Esophagus muscularis mucosa (tissue), 4 donors: ENCODE results near the gene TMC1. TPM values are rescaled to one million over a fixed set of nuclear protein-coding genes. Genes with fewer than 3 reads are reported as not detected.

Experiments
- DNase-seq: peaks from one replicate; pipeline ENCODE4 v3.0.0-alpha.2; 2017; ENCODE audit errors: extremely low spot score
- H3K27ac ChIP-seq, 4 donors: fragments of 200-600 bp; sonication (generic); replicated peaks in 1 of 4; 1 replicate in 3 of 4; 2 replicates in 1 of 4; pipeline ENCODE4 v1.5.1; 2016 to 2019; ENCODE audit warnings: mild to moderate bottlenecking in 1 of 4
- H3K27me3 ChIP-seq, 4 donors: fragments of 200-600 bp; sonication (generic); one replicate each; pipeline versions ENCODE4 v1.5.1 to v1.6.0; 2016 to 2019
- H3K36me3 ChIP-seq, 4 donors: fragments of 200-600 bp; sonication (generic); one replicate each; pipeline ENCODE4 v1.5.1; 2016 to 2019
- H3K4me1 ChIP-seq, 4 donors: fragments of 200-600 bp; sonication (generic); one replicate each; pipeline ENCODE4 v1.5.1; 2016 to 2019
- H3K4me3 ChIP-seq, 4 donors: fragments of 200-600 bp; sonication (generic); 1 replicate in 2 of 4; 2 replicates in 2 of 4; pipeline ENCODE4 v1.5.1; 2016 to 2019; ENCODE audit warnings: mild to moderate bottlenecking in 4 of 4, moderate library complexity in 1 of 4
- H3K9me3 ChIP-seq, 4 donors: fragments of 200-600 bp; sonication (generic); 1 replicate in 3 of 4; 2 replicates in 1 of 4; pipeline ENCODE4 v1.5.1; 2016 to 2019
- EP300 ChIP-seq: sonication (generic); formaldehyde crosslinking; IDR thresholded peaks from one replicate; pipeline ENCODE4 v1.6.1; 2017; ENCODE audit warnings: antibody characterized with exemption
- POLR2A ChIP-seq: fragments of 450-650 bp; IDR thresholded peaks from one replicate; pipeline ENCODE4 v1.6.1; 2017; ENCODE audit warnings: antibody characterized with exemption, moderate library complexity, mild to moderate bottlenecking, low read depth
- POLR2AphosphoS5 ChIP-seq, 2 donors: sonication (generic); formaldehyde crosslinking; IDR thresholded peaks; one replicate each; pipeline ENCODE4 v1.6.1; 2017; ENCODE audit warnings: antibody characterized with exemption in 2 of 2
- WGBS: methylation state at CpG from one replicate; pipeline ENCODE4 v1.1.5; 2018; 5-methylcytosine and 5-hydroxymethylcytosine counted together
- intact Hi-C: fragments of 100-400 bp; cut with DNase I; formaldehyde crosslinking; loops from one replicate; pipeline ENCODE4 v1.15.1; 2023
- total RNA-seq, 4 donors: library from RNA; depleted of rRNA; stranded (reverse); fragments of >200 nt; gene quantifications; one replicate each; pipeline versions ENCODE4 v1.1.0 to v1.2.1, GENCODE V29; 2016
- TF ChIP-seq, protein P1 (sequence below), 3 experiments: fragments of 200-600 bp in 2 of 3; fragments of 450-650 bp in 1 of 3; sonication (generic) in 2 of 3; IDR thresholded peaks; one replicate each; pipeline ENCODE4 v1.5.1; 2017 to 2019; ENCODE audit warnings: antibody characterized with exemption in 3 of 3, mild to moderate bottlenecking in 2 of 3, moderate library complexity in 1 of 3

TMC1 gene
- total RNA-seq, 4 donors from 2014 or later = not detected

DNA sequence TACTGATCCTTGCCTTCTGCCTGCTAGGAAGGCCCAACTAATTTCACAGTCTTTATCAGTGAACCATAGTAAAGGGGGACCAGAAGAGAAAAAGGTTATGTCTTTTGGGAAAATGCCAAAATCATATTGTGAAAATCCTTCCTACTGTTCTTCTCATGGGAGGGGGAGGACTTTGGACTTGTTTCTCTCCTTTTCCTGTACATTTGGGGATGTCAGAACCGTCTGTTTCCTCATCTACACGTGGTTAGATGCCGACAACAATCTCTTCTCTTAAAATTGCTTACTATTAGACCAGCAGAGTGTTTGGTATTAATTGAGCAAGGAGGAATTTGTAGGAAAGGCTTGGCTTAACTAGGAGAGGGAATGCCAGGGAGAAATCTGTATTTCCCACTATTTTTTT, 77.2 kb downstream of the TMC1 start:
- 71% methylated on average over 3 of the region's 3 CpGs for WGBS
- no peaks in the 10 kb centered on the region for H3K4me1 ChIP-seq
- no peaks in the 10 kb centered on the region for H3K36me3 ChIP-seq
- TF ChIP-seq EP300 = no peak
- TF ChIP-seq, protein P1, sequence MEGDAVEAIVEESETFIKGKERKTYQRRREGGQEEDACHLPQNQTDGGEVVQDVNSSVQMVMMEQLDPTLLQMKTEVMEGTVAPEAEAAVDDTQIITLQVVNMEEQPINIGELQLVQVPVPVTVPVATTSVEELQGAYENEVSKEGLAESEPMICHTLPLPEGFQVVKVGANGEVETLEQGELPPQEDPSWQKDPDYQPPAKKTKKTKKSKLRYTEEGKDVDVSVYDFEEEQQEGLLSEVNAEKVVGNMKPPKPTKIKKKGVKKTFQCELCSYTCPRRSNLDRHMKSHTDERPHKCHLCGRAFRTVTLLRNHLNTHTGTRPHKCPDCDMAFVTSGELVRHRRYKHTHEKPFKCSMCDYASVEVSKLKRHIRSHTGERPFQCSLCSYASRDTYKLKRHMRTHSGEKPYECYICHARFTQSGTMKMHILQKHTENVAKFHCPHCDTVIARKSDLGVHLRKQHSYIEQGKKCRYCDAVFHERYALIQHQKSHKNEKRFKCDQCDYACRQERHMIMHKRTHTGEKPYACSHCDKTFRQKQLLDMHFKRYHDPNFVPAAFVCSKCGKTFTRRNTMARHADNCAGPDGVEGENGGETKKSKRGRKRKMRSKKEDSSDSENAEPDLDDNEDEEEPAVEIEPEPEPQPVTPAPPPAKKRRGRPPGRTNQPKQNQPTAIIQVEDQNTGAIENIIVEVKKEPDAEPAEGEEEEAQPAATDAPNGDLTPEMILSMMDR (IDR thresholded peaks at IDR 0.05) = no peak
- no peak for TF ChIP-seq POLR2A
- TF ChIP-seq POLR2AphosphoS5 (IDR thresholded peaks at IDR 0.05) = no peak
- intact Hi-C loops = loop anchor here (2.0 to 10.0 kb wide), 2 partner anchors 216 to 312 kb away; no protein-coding TSS in a partner anchor
- no peak for DNase-seq
- no peak overlapping the region for H3K4me3 ChIP-seq
- no peaks in the 10 kb centered on the region for H3K9me3 ChIP-seq
- no peak overlapping the region for H3K27ac ChIP-seq
- H3K27me3 ChIP-seq = no peaks in the 10 kb centered on the region

DNA sequence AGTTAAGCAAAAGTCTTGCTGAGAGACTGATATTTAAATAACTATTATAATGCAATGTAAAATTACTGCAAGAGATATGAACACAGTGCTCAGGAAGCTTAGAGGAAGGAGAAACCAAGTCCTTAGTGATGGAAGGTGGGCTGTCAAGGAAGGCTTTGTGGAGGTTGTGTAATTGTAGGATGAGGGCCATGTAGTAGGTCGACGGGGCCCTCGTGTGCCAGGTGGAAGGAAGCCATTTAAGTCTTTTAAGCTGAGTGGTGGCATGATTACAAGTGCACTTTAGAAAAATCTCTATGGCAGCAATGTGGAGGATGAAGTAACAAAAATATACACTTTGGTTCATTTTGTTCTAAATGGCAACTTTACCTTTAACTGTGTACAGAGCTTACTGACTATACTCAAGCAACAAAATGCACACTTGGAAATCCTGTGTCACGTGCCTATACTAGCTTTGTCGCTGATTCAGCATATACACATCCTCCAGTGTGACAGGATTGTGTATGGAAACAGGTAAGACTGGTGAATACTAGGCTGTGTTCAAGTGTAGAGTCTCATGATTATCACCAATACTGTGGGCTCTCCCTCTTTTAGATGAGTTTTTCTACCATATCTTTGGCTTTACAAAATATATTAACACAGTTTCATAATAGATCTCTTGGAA, 78.6 kb downstream of the TMC1 start:
- 68% methylated on average over 5 of the region's 5 CpGs for WGBS
- no peak for TF ChIP-seq POLR2A
- no peak for TF ChIP-seq EP300
- no peak for TF ChIP-seq POLR2AphosphoS5 (IDR thresholded peaks at IDR 0.05)
- TF ChIP-seq, protein P1 (IDR thresholded peaks at IDR 0.05) = no peak
- intact Hi-C loops = loop anchor here (2.0 to 10.0 kb wide), 2 partner anchors 215 to 313 kb away; no protein-coding TSS in a partner anchor

DNA sequence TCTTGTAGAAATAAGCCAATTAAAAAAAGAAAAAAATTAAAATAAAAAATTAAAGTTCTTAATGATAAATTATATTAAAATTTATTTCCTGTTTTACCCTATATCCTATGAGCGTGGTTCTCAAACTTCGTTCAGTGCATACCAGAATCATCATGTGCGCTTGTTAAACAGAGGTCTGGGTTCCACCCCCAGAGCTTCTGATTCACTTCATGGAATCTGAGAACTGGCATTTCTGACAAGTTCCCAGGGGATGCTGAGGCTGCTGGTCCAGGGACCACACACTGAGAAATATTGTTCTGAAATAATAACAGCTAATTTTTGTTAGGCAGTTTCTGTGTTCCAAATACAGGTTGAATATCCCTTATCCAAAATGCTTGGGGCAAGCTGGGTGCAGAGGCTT, 79.3 kb downstream of the TMC1 start:
- no peaks in the 10 kb centered on the region for H3K36me3 ChIP-seq
- H3K4me1 ChIP-seq = no peaks in the 10 kb centered on the region
- no peak overlapping the region for H3K4me3 ChIP-seq
- H3K27ac ChIP-seq = no peak overlapping the region
- WGBS = 93% methylated on average over 3 of the region's 3 CpGs
- no peaks in the 10 kb centered on the region for H3K9me3 ChIP-seq
- H3K27me3 ChIP-seq = no peaks in the 10 kb centered on the region
- no peak for TF ChIP-seq POLR2A
- no peak for TF ChIP-seq EP300
- TF ChIP-seq POLR2AphosphoS5 (IDR thresholded peaks at IDR 0.05) = no peak
- TF ChIP-seq, protein P1 (IDR thresholded peaks at IDR 0.05) = no peak
- DNase-seq = no peak
- intact Hi-C loops = no loop called here

More for the DNA sequence above, 78.6 kb downstream of the TMC1 start:
- Histone ChIP-seq H3K9me3 (no peaks in the 10 kb centered on the region), H3K27ac (no peak overlapping the region), H3K4me1 (no peaks in the 10 kb centered on the region), H3K36me3 (no peaks in the 10 kb centered on the region), H3K4me3 (no peak overlapping the region), H3K27me3 (no peaks in the 10 kb centered on the region)
- no peak for DNase-seq

DNA sequence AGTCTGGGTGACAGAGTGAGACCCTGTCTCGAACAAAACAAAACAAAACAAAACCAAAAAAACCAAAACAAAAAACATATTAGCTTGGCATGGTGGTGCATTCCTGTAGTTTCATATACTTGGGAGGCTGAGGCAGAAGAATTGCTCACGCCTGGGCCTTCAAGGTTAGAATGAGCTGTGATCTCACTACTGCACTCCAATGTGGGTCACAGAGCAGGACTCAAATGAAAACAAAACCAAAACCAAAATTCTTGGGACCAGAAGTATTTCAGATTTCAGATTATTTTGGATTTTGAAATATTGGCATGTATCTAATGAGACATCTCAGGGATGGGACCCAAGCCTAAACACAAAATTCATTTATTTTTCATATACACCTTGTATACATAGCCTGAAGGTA, 80.2 kb downstream of the TMC1 start:
- no peaks in the 10 kb centered on the region for H3K36me3 ChIP-seq
- intact Hi-C loops = no loop called here
- no peaks in the 10 kb centered on the region for H3K9me3 ChIP-seq
- H3K27ac ChIP-seq = no peak overlapping the region
- WGBS = 62% methylated on average over 2 of the region's 2 CpGs
- no peaks in the 10 kb centered on the region for H3K27me3 ChIP-seq
- no peak overlapping the region for H3K4me3 ChIP-seq
- H3K4me1 ChIP-seq = no peaks in the 10 kb centered on the region
- no peak for DNase-seq
- TF ChIP-seq, protein P1 (IDR thresholded peaks at IDR 0.05) = no peak
- TF ChIP-seq EP300 (no peak), POLR2A (no peak), POLR2AphosphoS5 (IDR thresholded peaks at IDR 0.05) (no peak)

DNA sequence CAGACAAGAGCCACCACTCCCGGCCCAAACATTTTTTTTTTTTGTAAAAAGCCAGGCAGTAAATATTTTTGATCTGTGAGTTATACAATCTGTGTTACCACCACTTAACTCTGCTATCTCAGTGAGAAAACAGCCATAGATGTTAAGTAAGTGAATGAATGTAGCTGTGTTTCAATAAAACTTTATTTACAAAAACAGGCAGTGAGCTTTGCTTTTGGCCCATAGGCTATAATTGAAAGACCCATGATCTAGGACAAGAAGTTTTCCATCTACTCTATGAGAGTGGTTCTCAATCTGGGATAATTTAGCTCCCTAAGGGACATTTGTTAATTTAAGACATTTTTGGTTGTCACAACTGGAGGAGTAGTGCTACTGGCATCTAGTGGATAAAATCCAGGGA, 91.0 kb downstream of the TMC1 start:
- no peak for DNase-seq
- no peak for TF ChIP-seq POLR2A
- TF ChIP-seq POLR2AphosphoS5 (IDR thresholded peaks at IDR 0.05) = no peak
- TF ChIP-seq EP300 = no peak
- TF ChIP-seq, protein P1 (IDR thresholded peaks at IDR 0.05) = no peak
- no peaks in the 10 kb centered on the region for H3K4me1 ChIP-seq
- WGBS = 94% methylated on average over 1 of the region's 1 CpG
- H3K27me3 ChIP-seq = no peaks in the 10 kb centered on the region
- H3K27ac ChIP-seq = no peak overlapping the region
- no peaks in the 10 kb centered on the region for H3K36me3 ChIP-seq
- no peak overlapping the region for H3K4me3 ChIP-seq
- H3K9me3 ChIP-seq = no peaks in the 10 kb centered on the region
- intact Hi-C loops = no loop called here
